A549 (cell line): ENCODE results near the gene GRIK4.

ENCODE experiments used
- CBX8 ChIP-seq: fragments of 200-600 bp; sonication (generic); IDR thresholded peaks from 2 replicates; pipeline ENCODE4 v1.6.1; 2016
- CTCF ChIP-seq: fragments of >200 bp; sonication (Bioruptor Twin); formaldehyde crosslinking; IDR thresholded peaks from 3 replicates; pipeline ENCODE4 v1.5.1; 2016
- E2F6 ChIP-seq: IDR thresholded peaks from 2 replicates; pipeline ENCODE4 v1.6.1; 2012; ENCODE audit warnings: low read depth, borderline replicate concordance
- FOSB ChIP-seq: fragments of 250-450 bp; sonication (Bioruptor Pico); IDR thresholded peaks from 2 replicates; pipeline ENCODE4 v1.5.0; 2020; ENCODE audit warnings: mild to moderate bottlenecking, moderate library complexity
- HDAC2 ChIP-seq: fragments of 200-600 bp; sonication (generic); IDR thresholded peaks from 2 replicates; pipeline ENCODE4 v1.6.1; 2016
- JUN ChIP-seq, 2 experiments: fragments of >200 bp; sonication (Bioruptor Twin); formaldehyde crosslinking; IDR thresholded peaks; 2 replicates in 1 of 2; 3 replicates in 1 of 2; pipeline ENCODE4 v1.6.1; 2016 to 2017
- JUNB ChIP-seq: fragments of >200 bp; sonication (Bioruptor Twin); formaldehyde crosslinking; IDR thresholded peaks from 2 replicates; pipeline ENCODE4 v1.6.1; 2016
- MAZ ChIP-seq: fragments of 150-350 bp; IDR thresholded peaks from 2 replicates; pipeline ENCODE4 v1.6.1; 2014; ENCODE audit warnings: antibody characterized with exemption, low read depth, low read length, borderline replicate concordance
- NR3C1 ChIP-seq: fragments of >200 bp; sonication (Bioruptor Twin); formaldehyde crosslinking; IDR thresholded peaks from 3 replicates; pipeline ENCODE4 v1.6.1; 2017
- PHF8 ChIP-seq: fragments of 200-600 bp; sonication (generic); IDR thresholded peaks from 2 replicates; pipeline ENCODE4 v1.6.1; 2016; ENCODE audit warnings: low read depth, mild to moderate bottlenecking, antibody characterized with exemption, moderate library complexity, borderline replicate concordance
- POLR2A ChIP-seq: IDR thresholded peaks from 2 replicates; pipeline ENCODE4 v1.6.1; 2012; ENCODE audit warnings: mild to moderate bottlenecking, low read length
- RCOR1 ChIP-seq: fragments of 150-350 bp; IDR thresholded peaks from 2 replicates; pipeline ENCODE4 v1.6.1; 2014; ENCODE audit warnings: antibody characterized with exemption, low read length, low read depth
- RFX5 ChIP-seq: fragments of 450-650 bp; IDR thresholded peaks from 2 replicates; pipeline ENCODE4 v1.7.1; 2014; ENCODE audit warnings: antibody characterized with exemption, mild to moderate bottlenecking, moderate library complexity
- TF ChIP-seq, protein P1 (sequence below): fragments of 200-600 bp; sonication (generic); IDR thresholded peaks from 2 replicates; pipeline ENCODE4 v1.6.1; 2016; ENCODE audit warnings: antibody characterized with exemption, mild to moderate bottlenecking, moderate library complexity

- TF ChIP-seq CTCF (no peak), RFX5 (no peak), JUNB (no peak), E2F6 (no peak), RCOR1 (no peak), JUN (IDR thresholded peaks at IDR 0.05) (no peak), MAZ (no peak), POLR2A (no peak), FOSB (CRISPR knock-in tag) (no peak), PHF8 (no peak), HDAC2 (no peak), CBX8 (no peak), NR3C1 (no peak)
- TF ChIP-seq, protein P1, sequence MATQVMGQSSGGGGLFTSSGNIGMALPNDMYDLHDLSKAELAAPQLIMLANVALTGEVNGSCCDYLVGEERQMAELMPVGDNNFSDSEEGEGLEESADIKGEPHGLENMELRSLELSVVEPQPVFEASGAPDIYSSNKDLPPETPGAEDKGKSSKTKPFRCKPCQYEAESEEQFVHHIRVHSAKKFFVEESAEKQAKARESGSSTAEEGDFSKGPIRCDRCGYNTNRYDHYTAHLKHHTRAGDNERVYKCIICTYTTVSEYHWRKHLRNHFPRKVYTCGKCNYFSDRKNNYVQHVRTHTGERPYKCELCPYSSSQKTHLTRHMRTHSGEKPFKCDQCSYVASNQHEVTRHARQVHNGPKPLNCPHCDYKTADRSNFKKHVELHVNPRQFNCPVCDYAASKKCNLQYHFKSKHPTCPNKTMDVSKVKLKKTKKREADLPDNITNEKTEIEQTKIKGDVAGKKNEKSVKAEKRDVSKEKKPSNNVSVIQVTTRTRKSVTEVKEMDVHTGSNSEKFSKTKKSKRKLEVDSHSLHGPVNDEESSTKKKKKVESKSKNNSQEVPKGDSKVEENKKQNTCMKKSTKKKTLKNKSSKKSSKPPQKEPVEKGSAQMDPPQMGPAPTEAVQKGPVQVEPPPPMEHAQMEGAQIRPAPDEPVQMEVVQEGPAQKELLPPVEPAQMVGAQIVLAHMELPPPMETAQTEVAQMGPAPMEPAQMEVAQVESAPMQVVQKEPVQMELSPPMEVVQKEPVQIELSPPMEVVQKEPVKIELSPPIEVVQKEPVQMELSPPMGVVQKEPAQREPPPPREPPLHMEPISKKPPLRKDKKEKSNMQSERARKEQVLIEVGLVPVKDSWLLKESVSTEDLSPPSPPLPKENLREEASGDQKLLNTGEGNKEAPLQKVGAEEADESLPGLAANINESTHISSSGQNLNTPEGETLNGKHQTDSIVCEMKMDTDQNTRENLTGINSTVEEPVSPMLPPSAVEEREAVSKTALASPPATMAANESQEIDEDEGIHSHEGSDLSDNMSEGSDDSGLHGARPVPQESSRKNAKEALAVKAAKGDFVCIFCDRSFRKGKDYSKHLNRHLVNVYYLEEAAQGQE = no peak
Observed at GRCh38 chr11:120627327-120628163, 116.0 kb downstream of the GRIK4 start.
